IMR-90 (cell line): ENCODE measurements around the gene AZU1. TPM values are rescaled to one million over a fixed set of nuclear protein-coding genes. Genes with fewer than 3 reads are reported as not detected.

Experiments
- ATAC-seq: fragments of 200-7000 bp; cut with Tn5 transposase; 2 replicates; pipeline ENCODE4 v1.9.1; 2020; ENCODE audit warnings: low read depth, mild to moderate bottlenecking, moderate library complexity
- BruUV-seq: library from RNA; stranded (reverse); fragments of 400-500 nt; replicated peaks from 2 replicates; lab custom pipeline; 2021; lab: Mats Ljungman, UMichigan
- CTCF ChIA-PET: fragments of 300-600 bp; formaldehyde crosslinking; extraction: SDS; loops from one replicate; lab custom pipeline; 2021; ENCODE audit warnings: antibody characterized with exemption; lab: Yijun Ruan, JAX
- POLR2A ChIA-PET: fragments of 300-600 bp; sonication (Branson Sonifier 250); formaldehyde crosslinking; loops from one replicate; lab custom pipeline; 2022; ENCODE audit warnings: antibody characterized with exemption; ENCODE audit not compliant: unreplicated experiment; lab: Charles Lee
- DNase-seq: peaks from one replicate; pipeline ENCODE4 v3.0.0; 2013
- H2AFZ ChIP-seq: replicated peaks from 2 replicates; pipeline ENCODE3; 2013; ENCODE audit warnings: low read length, mild to moderate bottlenecking; ENCODE audit not compliant: poor library complexity
- H2AK5ac ChIP-seq: 2 replicates; pipeline ENCODE4 v1.6.1; 2013; ENCODE audit warnings: low read depth, low read length, inconsistent platforms
- H2AK9ac ChIP-seq: replicated peaks from 2 replicates; pipeline ENCODE3; 2013; ENCODE audit warnings: mild to moderate bottlenecking, low read depth, low read length, moderate library complexity; ENCODE audit not compliant: poor library complexity
- H2BK120ac ChIP-seq: 2 replicates; pipeline ENCODE4 v1.6.1; 2013; ENCODE audit warnings: low read depth, low read length, inconsistent platforms
- H2BK15ac ChIP-seq: 3 replicates; pipeline ENCODE4 v1.6.1; 2013; ENCODE audit warnings: low read depth, low read length, inconsistent platforms
- H2BK20ac ChIP-seq: 2 replicates; pipeline ENCODE4 v1.6.1; 2013; ENCODE audit warnings: low read depth, mild to moderate bottlenecking, inconsistent platforms, low read length, moderate library complexity
- H2BK5ac ChIP-seq: 2 replicates; pipeline ENCODE4 v1.6.1; 2013; ENCODE audit warnings: mild to moderate bottlenecking, low read depth, low read length, inconsistent platforms; ENCODE audit not compliant: poor library complexity, severe bottlenecking
- H3K14ac ChIP-seq: replicated peaks from 2 replicates; pipeline ENCODE4 v1.6.1; 2013; ENCODE audit warnings: low read depth, low read length, inconsistent platforms
- H3K18ac ChIP-seq: 2 replicates; pipeline ENCODE4 v1.6.1; 2013; ENCODE audit warnings: low read depth, low read length, control low read depth
- H3K23ac ChIP-seq: 2 replicates; pipeline ENCODE4 v1.6.1; 2013; ENCODE audit warnings: low read depth, low read length, inconsistent platforms
- H3K27ac ChIP-seq: 2 replicates; pipeline ENCODE4 v1.5.1; 2013; ENCODE audit warnings: mild to moderate bottlenecking, control low read depth, low read length; ENCODE audit not compliant: insufficient read depth
- H3K27me3 ChIP-seq: 2 replicates; pipeline ENCODE4 v1.6.1; 2013; ENCODE audit warnings: low read length; ENCODE audit not compliant: control insufficient read depth, insufficient read depth
- H3K36me3 ChIP-seq: 2 replicates; pipeline ENCODE4 v1.6.1; 2013; ENCODE audit warnings: low read length, mixed read lengths; ENCODE audit not compliant: control insufficient read depth, insufficient read depth
- H3K4ac ChIP-seq: 2 replicates; pipeline ENCODE4 v1.6.1; 2013; ENCODE audit warnings: low read depth, low read length, inconsistent platforms
- H3K4me1 ChIP-seq: 2 replicates; pipeline ENCODE4 v1.6.1; 2013; ENCODE audit warnings: low read length, mixed read lengths; ENCODE audit not compliant: control insufficient read depth, insufficient read depth
- H3K4me2 ChIP-seq: 2 replicates; pipeline ENCODE4 v1.6.1; 2013; ENCODE audit warnings: low read depth, mild to moderate bottlenecking, control low read depth, low read length, moderate library complexity
- H3K4me3 ChIP-seq: 2 replicates; pipeline ENCODE4 v1.5.1; 2013; ENCODE audit warnings: low read depth, mild to moderate bottlenecking, control low read depth, low read length, moderate library complexity; ENCODE audit not compliant: insufficient read depth
- H3K56ac ChIP-seq: 2 replicates; pipeline ENCODE4 v1.6.1; 2013; ENCODE audit warnings: low read length, inconsistent platforms; ENCODE audit not compliant: insufficient read depth; ENCODE audit errors: extremely low read depth
- H3K79me1 ChIP-seq, 2 experiments: 2 replicates each; pipeline ENCODE4 v1.6.1; 2013; ENCODE audit warnings: low read length in 2 of 2, inconsistent platforms in 1 of 2, low read depth in 1 of 2
- H3K9ac ChIP-seq: 2 replicates; pipeline ENCODE4 v1.6.1; 2013; ENCODE audit warnings: low read depth, low read length, control low read depth
- H3K9me1 ChIP-seq: 2 replicates; pipeline ENCODE4 v1.6.1; 2013; ENCODE audit warnings: low read length, inconsistent platforms; ENCODE audit not compliant: insufficient read depth
- H3K9me3 ChIP-seq: 2 replicates; pipeline ENCODE4 v1.6.1; 2013; ENCODE audit warnings: low read length; ENCODE audit not compliant: control insufficient read depth, insufficient read depth
- H4K20me1 ChIP-seq: 2 replicates; pipeline ENCODE4 v1.6.1; 2013; ENCODE audit warnings: low read length, inconsistent platforms; ENCODE audit not compliant: insufficient read depth
- H4K5ac ChIP-seq: 2 replicates; pipeline ENCODE4 v1.6.1; 2013; ENCODE audit warnings: mild to moderate bottlenecking, low read depth, low read length, control low read depth
- H4K8ac ChIP-seq, 2 experiments: 2 replicates each; pipeline ENCODE4 v1.6.1; 2013; ENCODE audit warnings: low read depth in 2 of 2, low read length in 2 of 2, control low read depth in 1 of 2, inconsistent platforms in 1 of 2
- H4K91ac ChIP-seq: 2 replicates; pipeline ENCODE4 v1.6.1; 2013; ENCODE audit warnings: low read depth, low read length, inconsistent platforms; ENCODE audit not compliant: insufficient read depth
- BHLHE40 ChIP-seq: fragments of 150-350 bp; IDR thresholded peaks from 2 replicates; pipeline ENCODE4 v1.6.1; 2016; ENCODE audit warnings: mild to moderate bottlenecking, low read depth, low read length
- CEBPB ChIP-seq: IDR thresholded peaks from 2 replicates; pipeline ENCODE4 v1.6.1; 2012; ENCODE audit warnings: low read depth, low read length, improper control_type of control experiment
- CTCF ChIP-seq: conservative IDR thresholded peaks from 2 replicates; pipeline ENCODE4 v1.5.1; 2012; ENCODE audit warnings: mild to moderate bottlenecking, low read depth, low read length, improper control_type of control experiment
- ELK1 ChIP-seq: fragments of 150-350 bp; IDR thresholded peaks from 2 replicates; pipeline ENCODE4 v1.6.1; 2016; ENCODE audit warnings: low read depth, mild to moderate bottlenecking, low read length, moderate library complexity, borderline replicate concordance
- FOS ChIP-seq: fragments of 150-350 bp; IDR thresholded peaks from 2 replicates; pipeline ENCODE4 v1.6.1; 2016; ENCODE audit warnings: low read depth, low read length
- MAFK ChIP-seq: IDR thresholded peaks from 2 replicates; pipeline ENCODE4 v1.6.1; 2012; ENCODE audit warnings: low read depth, low read length, improper control_type of control experiment
- MAZ ChIP-seq: IDR thresholded peaks from 2 replicates; pipeline ENCODE4 v1.6.1; 2012; ENCODE audit warnings: low read depth, mild to moderate bottlenecking, low read length, improper control_type of control experiment, moderate library complexity, borderline replicate concordance
- MXI1 ChIP-seq: IDR thresholded peaks from 2 replicates; pipeline ENCODE4 v1.6.1; 2012; ENCODE audit warnings: low read depth, mild to moderate bottlenecking, low read length, moderate library complexity, borderline replicate concordance
- NFE2L2 ChIP-seq: fragments of 150-350 bp; IDR thresholded peaks from 2 replicates; pipeline ENCODE4 v1.6.1; 2016; ENCODE audit warnings: low read depth, mild to moderate bottlenecking, low read length
- POLR2A ChIP-seq: IDR thresholded peaks from 2 replicates; pipeline ENCODE4 v1.6.1; 2012; ENCODE audit warnings: mild to moderate bottlenecking, low read depth, low read length
- RAD21 ChIP-seq: IDR thresholded peaks from 2 replicates; pipeline ENCODE4 v1.6.1; 2012; ENCODE audit warnings: low read length, improper control_type of control experiment
- RFX5 ChIP-seq: IDR thresholded peaks from 2 replicates; pipeline ENCODE4 v1.8.0; 2012; ENCODE audit warnings: low read depth, mild to moderate bottlenecking, low read length, moderate library complexity
- SMC3 ChIP-seq: fragments of 150-350 bp; IDR thresholded peaks from 2 replicates; pipeline ENCODE4 v1.6.1; 2016; ENCODE audit warnings: low read depth, mild to moderate bottlenecking, antibody characterized with exemption, low read length, moderate library complexity
- USF2 ChIP-seq: fragments of 150-350 bp; IDR thresholded peaks from 2 replicates; pipeline ENCODE4 v1.6.1; 2017; ENCODE audit warnings: mild to moderate bottlenecking, antibody characterized with exemption, low read length, low read depth
- WGBS, 2 experiments: methylation state at CpG; one replicate each; pipeline versions ENCODE4 v1.1.5 to v1.1.7; 2013; ENCODE audit warnings: missing lambda C conversion rate in 2 of 2; ENCODE audit not compliant: insufficient read length in 1 of 2; ENCODE audit errors: extremely low coverage in 2 of 2; 5-methylcytosine and 5-hydroxymethylcytosine counted together
- dilution Hi-C: fragments of 300-500 bp; cut with HindIII; formaldehyde crosslinking; loops from one replicate; pipeline ENCODE4 v1.14.3; 2018; ENCODE audit warnings: low sequenced_read_pairs; ENCODE audit not compliant: unreplicated experiment
- in situ Hi-C: fragments of 300-500 bp; cut with MboI; formaldehyde crosslinking; loops from 3 replicates; pipeline ENCODE4 v1.14.3; 2019; ENCODE audit warnings: low sequenced_read_pairs, inconsistent platforms, mixed read lengths
- intact Hi-C: fragments of 100-400 bp; cut with micrococcal nuclease; formaldehyde crosslinking; loops from 2 replicates; pipeline ENCODE4 v1.10.0; 2022
- polyA plus RNA-seq, 3 experiments: library from polyadenylated mRNA; depleted of rRNA; stranded (reverse); fragments of >200 nt; gene quantifications; 2 replicates each; pipeline ENCODE4 v1.2.3, GENCODE V29; 2012; ENCODE audit warnings: low replicate concordance in 1 of 3
- total RNA-seq: library from RNA; depleted of rRNA; stranded (reverse); fragments of >200 nt; gene quantifications from 2 replicates; pipeline ENCODE4 v1.2.3, GENCODE V29; 2012

AZU1 gene
- total and polyA plus RNA-seq, 2 of the 4 experiments (the other 2 are of a cell fraction) = 0.12 TPM; not detected in 1

- POLR2A ChIA-PET = no interaction called here
- CTCF ChIA-PET = no interaction called here
- H3K23ac ChIP-seq = no peak overlapping the region
- H3K27me3 ChIP-seq = no peaks in the 10 kb centered on the region
- no peaks in the 10 kb centered on the region; the same call in 1 of the 2 replicates for H3K4me1 ChIP-seq
- no peak overlapping the region for H3K9ac ChIP-seq
- intact Hi-C loops = no loop called here
- no peaks in the 10 kb centered on the region for H3K9me1 ChIP-seq
- no peak overlapping the region for H2BK20ac ChIP-seq
- H3K14ac ChIP-seq = no peak overlapping the region
- H3K4me2 ChIP-seq = no peak overlapping the region
- 93% methylated on average over 25 of the region's 44 CpGs; no CpG with 5 or more reads in 1 of the 2 experiments for WGBS, 2 experiments
- ATAC-seq = no peak
- no TSS peak for BruUV-seq
- H3K36me3 ChIP-seq = peaks cover 90% of the 10 kb centered on the region
- no peak overlapping the region for H2BK5ac ChIP-seq
- dilution Hi-C loops = no loop called here
- peaks cover 11 to 46% of the 10 kb centered on the region in 2 experiments for H3K79me1 ChIP-seq
- no peak overlapping the region for H4K91ac ChIP-seq
- H3K18ac ChIP-seq = no peak overlapping the region
- no peak overlapping the region for H2AK5ac ChIP-seq
- H4K8ac ChIP-seq = no peak overlapping the region
- H2AFZ ChIP-seq = no peak overlapping the region
- H2AK9ac ChIP-seq = no peak overlapping the region
- no peak overlapping the region for H3K4ac ChIP-seq
- H2BK15ac ChIP-seq = no peak overlapping the region
- no peak for TF ChIP-seq MAZ
- TF ChIP-seq BHLHE40 = no peak
- no peak for TF ChIP-seq ELK1
- TF ChIP-seq MXI1 = no peak
- no peak for TF ChIP-seq SMC3
- TF ChIP-seq CTCF = no peak
- no peak for TF ChIP-seq RAD21
- TF ChIP-seq FOS = no peak
- TF ChIP-seq USF2 = no peak
- no peak for TF ChIP-seq CEBPB
- no peak for TF ChIP-seq NFE2L2
- no peak for TF ChIP-seq MAFK
- TF ChIP-seq POLR2A = no peak
- no peak for TF ChIP-seq RFX5
- no peak for DNase-seq
- in situ Hi-C loops = no loop called here
- H3K9me3 ChIP-seq = no peaks in the 10 kb centered on the region
- no peak overlapping the region for H3K27ac ChIP-seq
- H2BK120ac ChIP-seq = no peak overlapping the region
- H3K4me3 ChIP-seq = no peak overlapping the region
- no peak overlapping the region for H4K5ac ChIP-seq
- no peak overlapping the region for H3K56ac ChIP-seq
- H4K20me1 ChIP-seq = peaks cover 82% of the 10 kb centered on the region
Observed at GRCh38 chr19:807627-808422, 19.8 kb upstream of the AZU1 start.
